GM21390 (cell line): ENCODE measurements around the gene MAD2L1.

Experiments
- ATAC-seq: cut with Tn5 transposase; IDR thresholded peaks from one replicate; pipeline ENCODE4 v1.9.1; 2021; ENCODE audit not compliant: unreplicated experiment

The MAD2L1 gene

GRCh38 chr4:120007191-120007871 is 59.3 kb downstream of the MAD2L1 start:
- ATAC-seq, result no peak
